ENCODE data around the gene PDS5B.

The PDS5B gene

GRCh38 chr13:32592082-32592481 lies 5.8 kb downstream of the PDS5B start:
- DNase-seq (ENCODE audit: low read depth): no peak

- no peak for DNase-seq (ENCODE audit: low read depth)
These were observed 8.0 kb downstream of the PDS5B start for GRCh38 chr13:32594157-32594738.

GRCh38 chr13:32595306-32595705 lies 9.1 kb downstream of the PDS5B start:
- DNase-seq (ENCODE audit: low read depth): no peak

GRCh38 chr13:32600890-32601289 lies 14.6 kb downstream of the PDS5B start:
- DNase-seq (ENCODE audit: low read depth): no peak

- no peak for DNase-seq (ENCODE audit: low read depth)
These were observed 23.2 kb downstream of the PDS5B start for GRCh38 chr13:32609428-32609827.

GRCh38 chr13:32610538-32610937 lies 24.3 kb downstream of the PDS5B start:
- DNase-seq (ENCODE audit: low read depth): no peak

GRCh38 chr13:32610977-32611376 lies 24.7 kb downstream of the PDS5B start:
- DNase-seq (ENCODE audit: low read depth): no peak

GRCh38 chr13:32616883-32617511 lies 30.7 kb downstream of the PDS5B start:
- DNase-seq (ENCODE audit: low read depth): no peak

- no peak for DNase-seq (ENCODE audit: low read depth)
These were observed 36.6 kb downstream of the PDS5B start for GRCh38 chr13:32622827-32623226.

GRCh38 chr13:32624441-32624840 lies 38.2 kb downstream of the PDS5B start:
- no peak for DNase-seq (ENCODE audit: low read depth)

- no peak for DNase-seq (ENCODE audit: low read depth)
These were observed 41.5 kb downstream of the PDS5B start for GRCh38 chr13:32627793-32628192.

- DNase-seq (ENCODE audit: low read depth): no peak
These were observed 43.1 kb downstream of the PDS5B start for GRCh38 chr13:32629313-32629712.

- no peak for DNase-seq (ENCODE audit: low read depth)
These were observed 43.6 kb downstream of the PDS5B start for GRCh38 chr13:32629866-32630265.

- no peak for DNase-seq (ENCODE audit: low read depth)
These were observed 46.2 kb downstream of the PDS5B start for GRCh38 chr13:32632343-32632909.

GRCh38 chr13:32636711-32637110 lies 50.5 kb downstream of the PDS5B start:
- no peak for DNase-seq (ENCODE audit: low read depth)

GRCh38 chr13:32638739-32639138 lies 52.5 kb downstream of the PDS5B start:
- no peak for DNase-seq (ENCODE audit: low read depth)

- DNase-seq (ENCODE audit: low read depth): peak; percentile 11
These were observed 53.4 kb downstream of the PDS5B start for GRCh38 chr13:32639502-32640105.

- no peak for DNase-seq (ENCODE audit: low read depth)
These were observed 56.1 kb downstream of the PDS5B start for GRCh38 chr13:32642316-32642715.

GRCh38 chr13:32642858-32643257 lies 56.6 kb downstream of the PDS5B start:
- DNase-seq (ENCODE audit: low read depth): no peak

- DNase-seq (ENCODE audit: low read depth): no peak
These were observed 59.6 kb downstream of the PDS5B start for GRCh38 chr13:32645854-32646253.

- DNase-seq (ENCODE audit: low read depth): no peak
These were observed 61.7 kb downstream of the PDS5B start for GRCh38 chr13:32647926-32648325.

GRCh38 chr13:32650705-32651311 lies 64.6 kb downstream of the PDS5B start:
- no peak for DNase-seq (ENCODE audit: low read depth)

- no peak for DNase-seq (ENCODE audit: low read depth)
These were observed 71.1 kb downstream of the PDS5B start for GRCh38 chr13:32657309-32657708.

All from stimulated activated CD8-positive, alpha-beta memory T cell treated with anti-CD3 and anti-CD28 coated beads, Interleukin-12 subunit alpha, Interleukin-12 subunit beta, amount 100 ng/mL, for 4 hours (primary cell).